Gastrocnemius medialis (tissue), 4 donors: Measurements from ENCODE around the gene CAMSAP1. TPM values are rescaled to one million over a fixed set of nuclear protein-coding genes. Genes with fewer than 3 reads are reported as not detected.

Experiments used
- ATAC-seq, 2 donors: fragments of 150-250 bp; one replicate each; pipeline ENCODE4 v1.9.1; 2016
- DNase-seq, 2 donors: peaks; one replicate each; pipeline ENCODE4 v3.0.0-alpha.2; 2019
- H3K27ac ChIP-seq, 4 donors: fragments of 200-600 bp; sonication (generic); 1 replicate in 1 of 4; 2 replicates in 3 of 4; pipeline ENCODE4 v1.5.1; 2016 to 2018; ENCODE audit warnings: mild to moderate bottlenecking in 2 of 4, moderate library complexity in 1 of 4
- H3K27me3 ChIP-seq, 3 donors: fragments of 200-600 bp; sonication (generic) in 2 of 3; 1 replicate in 1 of 3; 2 replicates in 2 of 3; pipeline versions ENCODE4 v1.5.1 to v1.6.0; 2016 to 2019; ENCODE audit warnings: mild to moderate bottlenecking in 1 of 3, moderate library complexity in 1 of 3
- H3K36me3 ChIP-seq, 2 donors: fragments of 200-600 bp; sonication (generic) in 1 of 2; one replicate each; pipeline ENCODE4 v1.5.1; 2017 to 2018
- H3K4me1 ChIP-seq, 2 donors: fragments of 200-600 bp; sonication (generic) in 1 of 2; one replicate each; pipeline ENCODE4 v1.5.1; 2016 to 2017; ENCODE audit warnings: mild to moderate bottlenecking in 2 of 2
- H3K4me3 ChIP-seq, 4 donors: fragments of 200-600 bp; sonication (generic) in 3 of 4; 1 replicate in 1 of 4; 2 replicates in 3 of 4; pipeline ENCODE4 v1.5.1; 2016 to 2019; ENCODE audit warnings: mild to moderate bottlenecking in 2 of 4
- H3K9me3 ChIP-seq, 3 donors: fragments of 200-600 bp; sonication (generic) in 2 of 3; 1 replicate in 1 of 3; 2 replicates in 2 of 3; pipeline ENCODE4 v1.5.1; 2016 to 2019
- CTCF ChIP-seq, 5 experiments: fragments of 450-650 bp in 3 of 5; fragments of 200-600 bp in 2 of 5; sonication (generic) in 2 of 5; IDR thresholded peaks in 4 of 5; conservative IDR thresholded peaks in 1 of 5; 1 replicate in 4 of 5; 2 replicates in 1 of 5; pipeline ENCODE4 v1.5.1; 2016 to 2019; ENCODE audit warnings: antibody characterized with exemption in 5 of 5, mild to moderate bottlenecking in 3 of 5, moderate library complexity in 3 of 5
- POLR2A ChIP-seq, 2 donors: fragments of 450-650 bp; IDR thresholded peaks; one replicate each; pipeline ENCODE4 v1.6.1; 2017; ENCODE audit warnings: antibody characterized with exemption in 2 of 2, mild to moderate bottlenecking in 2 of 2, moderate library complexity in 2 of 2
- in situ Hi-C, 4 donors: fragments of 200-750 bp; cut with MboI; loops; one replicate each; pipeline versions ENCODE4 v1.15.0 to v1.8.0; 2017; ENCODE audit warnings: low sequenced_read_pairs in 4 of 4
- intact Hi-C: fragments of 100-400 bp; cut with DNase I; formaldehyde crosslinking; loops from one replicate; pipeline ENCODE4 v1.15.1; 2023; ENCODE audit warnings: low total_unique reads
- total RNA-seq, 4 donors: library from RNA; depleted of rRNA; stranded (reverse); fragments of >200 nt; gene quantifications; one replicate each; pipeline versions ENCODE4 v1.1.0 to v1.2.3, GENCODE V29; 2016

Gene CAMSAP1
- total RNA-seq, 4 donors from 2014 or later, result 54.8 to 94.9 (median 82.9) TPM

GRCh38 chr9:135840539-135840938 lies 66.8 kb downstream of the CAMSAP1 start:
- Histone ChIP-seq H3K4me3 (no peak overlapping the region), H3K4me1 (no peaks in the 10 kb centered on the region), H3K27ac (no peak overlapping the region), H3K27me3 (no peaks in the 10 kb centered on the region), H3K9me3 (no peaks in the 10 kb centered on the region), H3K36me3 (peaks cover 0 to 7% of the 10 kb centered on the region in 2 donors)
- TF ChIP-seq CTCF (IDR thresholded peaks at IDR 0.05 in 4 of 5, conservative IDR thresholded peaks at IDR 0.05 in 1 of 5) (no peak), POLR2A (IDR thresholded peaks at IDR 0.05) (no peak)
- in situ Hi-C loops, result no loop called here
- no peak for DNase-seq
- intact Hi-C loops, result no loop called here
- ATAC-seq, result no peak

- no peak for ATAC-seq
- in situ Hi-C loops, result no loop called here
Measured at GRCh38 chr9:135840107-135840506, 67.2 kb downstream of the CAMSAP1 start.

GRCh38 chr9:135839516-135839915 lies 67.8 kb downstream of the CAMSAP1 start:
- in situ Hi-C loops (no loop called here), intact Hi-C loops (no loop called here)
- Histone ChIP-seq H3K9me3 (no peaks in the 10 kb centered on the region), H3K27me3 (no peaks in the 10 kb centered on the region), H3K4me1 (no peaks in the 10 kb centered on the region), H3K36me3 (peaks cover 0 to 7% of the 10 kb centered on the region in 2 donors), H3K27ac (no peak overlapping the region), H3K4me3 (no peak overlapping the region)
- no peak for DNase-seq
- ATAC-seq, result no peak
- TF ChIP-seq POLR2A (IDR thresholded peaks at IDR 0.05) (no peak), CTCF (IDR thresholded peaks at IDR 0.05 in 4 of 5, conservative IDR thresholded peaks at IDR 0.05 in 1 of 5) (no peak)

More at GRCh38 chr9:135840107-135840506, 67.2 kb downstream of the CAMSAP1 start:
- H3K9me3 ChIP-seq, result no peaks in the 10 kb centered on the region
- TF ChIP-seq CTCF (IDR thresholded peaks at IDR 0.05 in 4 of 5, conservative IDR thresholded peaks at IDR 0.05 in 1 of 5) (no peak), POLR2A (IDR thresholded peaks at IDR 0.05) (no peak)
- H3K27ac ChIP-seq, result no peak overlapping the region
- no peak for DNase-seq
- no peaks in the 10 kb centered on the region for H3K27me3 ChIP-seq
- H3K4me1 ChIP-seq, result no peaks in the 10 kb centered on the region
- H3K4me3 ChIP-seq, result no peak overlapping the region
- intact Hi-C loops, result no loop called here
- peaks cover 0 to 7% of the 10 kb centered on the region in 2 donors for H3K36me3 ChIP-seq

GRCh38 chr9:135835131-135835530 lies 72.2 kb downstream of the CAMSAP1 start:
- in situ Hi-C loops, result no loop called here
- ATAC-seq (no peak), DNase-seq (no peak)
- no peak for TF ChIP-seq POLR2A (IDR thresholded peaks at IDR 0.05)
- TF ChIP-seq CTCF (IDR thresholded peaks at IDR 0.05 in 4 of 5, conservative IDR thresholded peaks at IDR 0.05 in 1 of 5), result no peak
- intact Hi-C loops, result no loop called here
- Histone ChIP-seq H3K36me3 (no peaks in the 10 kb centered on the region), H3K27me3 (no peaks in the 10 kb centered on the region), H3K4me3 (no peak overlapping the region), H3K4me1 (no peaks in the 10 kb centered on the region), H3K27ac (no peak overlapping the region), H3K9me3 (no peaks in the 10 kb centered on the region)

GRCh38 chr9:135833864-135834263 lies 73.5 kb downstream of the CAMSAP1 start:
- no peaks in the 10 kb centered on the region for H3K4me1 ChIP-seq
- intact Hi-C loops, result no loop called here
- no peak overlapping the region for H3K27ac ChIP-seq
- no peaks in the 10 kb centered on the region for H3K36me3 ChIP-seq
- in situ Hi-C loops, result no loop called here
- no peaks in the 10 kb centered on the region for H3K27me3 ChIP-seq
- H3K9me3 ChIP-seq, result no peaks in the 10 kb centered on the region
- TF ChIP-seq CTCF (IDR thresholded peaks at IDR 0.05 in 4 of 5, conservative IDR thresholded peaks at IDR 0.05 in 1 of 5) (no peak), POLR2A (IDR thresholded peaks at IDR 0.05) (no peak)
- ATAC-seq, result no peak
- DNase-seq, result no peak
- H3K4me3 ChIP-seq, result no peak overlapping the region
